IPS-18a (cell line): ENCODE data around the gene COPS2.
"Not testable (repeated sequence)": the region's sequence is repeated elsewhere in the genome, so short reads cannot be mapped to it uniquely, and the experiment has no call there.

ENCODE experiments used
- H3K27ac ChIP-seq: one replicate; pipeline ENCODE4 v1.5.1; 2013; ENCODE audit warnings: low read length
- H3K27me3 ChIP-seq: one replicate; pipeline ENCODE4 v1.6.1; 2013; ENCODE audit warnings: mild to moderate bottlenecking, low read length; ENCODE audit not compliant: control insufficient read depth, insufficient read depth
- H3K36me3 ChIP-seq: one replicate; pipeline ENCODE4 v1.6.1; 2013; ENCODE audit warnings: low read depth, low read length; ENCODE audit not compliant: control insufficient read depth
- H3K4me1 ChIP-seq: one replicate; pipeline ENCODE4 v1.6.1; 2013; ENCODE audit warnings: low read depth, low read length; ENCODE audit not compliant: control insufficient read depth
- H3K4me3 ChIP-seq: one replicate; pipeline ENCODE4 v1.5.1; 2013; ENCODE audit warnings: low read length
- H3K9ac ChIP-seq: one replicate; pipeline ENCODE4 v1.6.1; 2013; ENCODE audit warnings: mild to moderate bottlenecking, low read length, moderate library complexity
- H3K9me3 ChIP-seq: one replicate; pipeline ENCODE4 v1.6.1; 2013; ENCODE audit warnings: low read depth, low read length; ENCODE audit not compliant: control insufficient read depth

Gene COPS2

GRCh38 chr15:49179433-49180190 lies 24.2 kb upstream of the COPS2 start:
- Histone ChIP-seq H3K9me3 (no peaks in the 10 kb centered on the region), H3K4me3 (no peak overlapping the region), H3K9ac (no peak overlapping the region), H3K4me1 (peaks cover 4% of the 10 kb centered on the region), H3K27ac (no peak overlapping the region), H3K36me3 (no peaks in the 10 kb centered on the region), H3K27me3 (no peaks in the 10 kb centered on the region)

- Histone ChIP-seq H3K9me3 (no peaks in the 10 kb centered on the region), H3K27ac (no peak overlapping the region), H3K27me3 (no peaks in the 10 kb centered on the region), H3K4me1 (peaks cover 4% of the 10 kb centered on the region), H3K36me3 (no peaks in the 10 kb centered on the region), H3K9ac (no peak overlapping the region), H3K4me3 (no peak overlapping the region)
Measured at GRCh38 chr15:49178497-49178896, 23.1 kb upstream of the COPS2 start.

DNA sequence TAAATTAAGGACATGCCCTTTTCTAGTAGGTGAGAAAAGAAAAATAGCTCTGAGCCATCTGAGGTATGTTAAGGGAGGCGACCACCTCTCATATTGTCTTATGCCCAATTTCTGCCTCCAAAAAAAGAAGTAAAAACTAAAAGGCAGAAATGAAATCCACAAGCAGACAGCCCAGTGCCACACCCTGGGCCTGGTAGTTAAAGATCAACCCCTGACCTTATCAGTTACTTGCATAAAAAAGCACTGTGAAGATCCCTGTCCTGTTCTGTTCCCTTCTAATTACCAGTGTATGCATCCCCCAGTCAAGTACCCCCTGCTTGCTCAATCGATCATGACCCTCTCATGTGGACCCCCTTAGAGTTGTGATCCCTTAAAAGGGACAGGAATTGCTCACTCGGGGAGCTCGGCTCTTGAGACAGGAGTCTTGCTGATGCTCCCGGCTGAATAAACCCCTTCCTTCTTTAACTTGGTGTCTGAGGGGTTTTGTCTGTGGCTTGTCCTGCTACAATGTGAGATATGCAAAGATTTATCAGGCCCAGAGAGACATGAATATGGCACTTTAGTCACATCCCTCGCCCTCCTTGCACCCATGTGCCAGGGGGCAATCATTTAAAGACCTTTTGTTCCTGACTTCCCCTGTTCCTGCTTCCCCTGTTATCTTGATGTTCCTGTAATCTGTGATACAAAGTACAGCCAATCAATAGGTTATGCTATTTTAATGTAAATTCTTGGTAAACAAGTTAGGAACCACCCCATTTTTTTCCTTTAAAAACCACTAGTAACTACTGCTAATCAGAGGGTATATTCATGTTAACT lies 20.4 kb upstream of the COPS2 start:
- H3K4me1 ChIP-seq, H3K36me3 ChIP-seq, H3K4me3 ChIP-seq, H3K9me3 ChIP-seq, H3K9ac ChIP-seq, H3K27ac ChIP-seq, H3K27me3 ChIP-seq: not testable (repeated sequence)

DNA sequence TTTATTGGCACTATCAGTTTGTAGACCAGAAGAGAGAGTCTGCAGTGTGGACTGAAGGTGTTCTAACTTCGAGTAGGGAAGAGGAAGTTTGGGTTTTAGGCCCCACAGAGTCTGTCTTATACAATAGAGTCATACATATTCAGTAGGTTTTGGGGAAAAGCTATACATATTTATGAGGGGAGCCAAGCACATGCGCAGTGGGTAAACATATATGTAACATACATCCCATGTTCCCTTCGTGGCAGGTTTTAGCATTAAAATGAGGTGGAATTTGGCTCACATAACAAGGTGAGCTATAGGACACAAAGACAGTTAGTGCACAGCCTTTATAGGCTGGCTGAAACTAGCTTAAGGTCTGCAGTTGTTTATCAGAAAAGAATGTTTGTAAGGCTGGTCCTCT lies 19.5 kb upstream of the COPS2 start:
- H3K27ac ChIP-seq = no peak overlapping the region
- peaks cover 4% of the 10 kb centered on the region for H3K4me1 ChIP-seq
- H3K4me3 ChIP-seq = no peak overlapping the region
- H3K36me3 ChIP-seq = no peaks in the 10 kb centered on the region
- no peak overlapping the region for H3K9ac ChIP-seq
- H3K27me3 ChIP-seq = no peaks in the 10 kb centered on the region
- H3K9me3 ChIP-seq = no peaks in the 10 kb centered on the region

- no peaks in the 10 kb centered on the region for H3K4me1 ChIP-seq
- no peaks in the 10 kb centered on the region for H3K36me3 ChIP-seq
- H3K9me3 ChIP-seq = no peaks in the 10 kb centered on the region
- no peak overlapping the region for H3K4me3 ChIP-seq
- H3K9ac ChIP-seq = no peak overlapping the region
- H3K27ac ChIP-seq = no peak overlapping the region
- H3K27me3 ChIP-seq = peaks cover 8% of the 10 kb centered on the region
Measured at GRCh38 chr15:49171790-49172189, 16.4 kb upstream of the COPS2 start.

GRCh38 chr15:49169880-49170597 lies 14.6 kb upstream of the COPS2 start, which contains the start of gene GALK2:
Gene GALK2, plus strand, starts transcription at chr15:49170247. Its CDS starts 76 bp downstream, at chr15:49170323.
- Histone ChIP-seq H3K9me3 (no peaks in the 10 kb centered on the region), H3K27me3 (peaks cover 8% of the 10 kb centered on the region), H3K4me3 (peak within 1 kb of the TSS; percentile 90), H3K9ac (peak within 1 kb of the TSS; percentile 83), H3K4me1 (no peaks in the 10 kb centered on the region), H3K36me3 (no peaks in the 10 kb centered on the region), H3K27ac (no peak within 1 kb of the TSS)

GRCh38 chr15:49168016-49168415 lies 12.6 kb upstream of the COPS2 start:
- Histone ChIP-seq H3K27me3 (peaks cover 8% of the 10 kb centered on the region), H3K4me1 (no peaks in the 10 kb centered on the region), H3K4me3 (no peak overlapping the region), H3K36me3 (no peaks in the 10 kb centered on the region), H3K9ac (no peak overlapping the region), H3K27ac (no peak overlapping the region), H3K9me3 (no peaks in the 10 kb centered on the region)

GRCh38 chr15:49164865-49165264 lies 9.5 kb upstream of the COPS2 start:
- Histone ChIP-seq H3K36me3 (no peaks in the 10 kb centered on the region), H3K27ac (no peak overlapping the region), H3K27me3 (peaks cover 8% of the 10 kb centered on the region), H3K9ac (no peak overlapping the region), H3K4me3 (no peak overlapping the region), H3K9me3 (no peaks in the 10 kb centered on the region), H3K4me1 (no peaks in the 10 kb centered on the region)

GRCh38 chr15:49163678-49164077 lies 8.3 kb upstream of the COPS2 start:
- no peak overlapping the region for H3K4me3 ChIP-seq
- H3K9ac ChIP-seq = no peak overlapping the region
- H3K27me3 ChIP-seq = no peaks in the 10 kb centered on the region
- no peak overlapping the region for H3K27ac ChIP-seq
- H3K9me3 ChIP-seq = no peaks in the 10 kb centered on the region
- no peaks in the 10 kb centered on the region for H3K36me3 ChIP-seq
- no peaks in the 10 kb centered on the region for H3K4me1 ChIP-seq

DNA sequence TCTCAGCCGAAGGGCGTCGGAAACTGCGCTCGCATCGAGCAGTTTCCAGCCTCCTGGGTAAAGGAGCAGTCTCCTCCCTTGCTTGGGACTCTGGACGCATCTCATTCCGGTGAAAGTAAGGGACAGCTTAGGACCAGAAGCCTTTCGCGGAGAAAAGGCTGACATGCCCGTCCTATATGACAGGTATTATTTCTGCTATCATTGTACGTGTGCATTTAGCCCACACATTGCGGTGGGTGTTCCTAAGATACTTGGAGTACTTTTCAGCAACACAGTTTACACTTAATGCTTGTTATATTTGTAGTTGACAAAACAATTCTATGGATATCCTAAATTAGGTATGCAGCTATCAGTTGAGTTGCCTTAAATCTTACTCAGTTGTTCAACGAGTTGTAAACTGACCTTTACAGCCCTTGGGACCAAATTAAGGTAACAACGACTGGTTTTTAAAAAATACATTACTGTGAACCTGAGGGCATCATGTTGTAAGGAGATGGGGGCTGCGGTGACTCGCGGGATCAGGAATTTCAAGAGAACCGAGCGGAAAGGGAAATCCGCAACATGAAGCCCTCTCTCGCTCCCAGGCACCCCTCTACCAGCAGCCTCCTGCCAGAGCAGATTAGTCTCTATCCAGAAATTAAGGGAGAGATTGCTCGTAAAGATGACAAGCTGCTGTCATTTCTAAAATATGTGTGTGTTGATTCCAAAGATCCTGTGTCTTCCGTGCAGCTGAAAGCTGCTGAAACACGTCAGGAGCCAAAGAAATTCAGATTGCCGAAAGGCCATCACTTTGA lies 632 bp upstream of the COPS2 start:
- Histone ChIP-seq H3K4me1 (peaks cover 3% of the 10 kb centered on the region), H3K4me3 (peak overlapping the region; percentile 100), H3K36me3 (no peaks in the 10 kb centered on the region), H3K27ac (peak overlapping the region; percentile 75), H3K9me3 (no peaks in the 10 kb centered on the region), H3K27me3 (no peaks in the 10 kb centered on the region), H3K9ac (peak overlapping the region; percentile 88)

GRCh38 chr15:49154799-49155109 lies 645 bp downstream of the COPS2 start:
- H3K27me3 ChIP-seq = no peaks in the 10 kb centered on the region
- peak overlapping the region; percentile 78 for H3K27ac ChIP-seq
- peak overlapping the region; percentile 100 for H3K4me3 ChIP-seq
- no peaks in the 10 kb centered on the region for H3K36me3 ChIP-seq
- no peaks in the 10 kb centered on the region for H3K9me3 ChIP-seq
- peak overlapping the region; percentile 88 for H3K9ac ChIP-seq
- H3K4me1 ChIP-seq = peaks cover 3% of the 10 kb centered on the region
